Stimulated activated CD4-positive, alpha-beta T cell treated with anti-CD3 and anti-CD28 coated beads, Interleukin-12 subunit alpha, Interleukin-12 subunit beta, amount 100 ng/mL, for 4 hours (primary cell): Measurements from ENCODE around the gene GRPR.
"Not testable (repeated sequence)": the region's sequence is repeated elsewhere in the genome, so short reads cannot be mapped to it uniquely, and the experiment has no call there.

Experiments
- DNase-seq: peaks from one replicate; pipeline ENCODE4 v3.0.0-alpha.2; 2020

Gene GRPR

DNA sequence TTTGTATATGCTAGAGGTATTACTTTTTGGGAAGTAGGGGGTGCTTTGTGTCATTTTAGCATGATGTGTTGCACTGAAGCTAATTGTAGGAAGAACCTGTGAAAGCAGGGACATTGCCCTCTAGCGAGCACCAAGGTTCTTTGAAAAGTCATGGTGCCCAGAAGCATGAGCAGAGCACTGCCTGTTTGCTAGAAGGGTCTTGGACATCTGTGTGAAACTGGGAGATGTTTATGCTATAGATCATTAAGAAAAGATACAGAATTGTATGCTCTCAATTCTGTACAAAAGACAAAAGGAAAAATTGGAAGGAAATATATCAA, 14.7 kb downstream of the GRPR start:
- no peak for DNase-seq

DNA sequence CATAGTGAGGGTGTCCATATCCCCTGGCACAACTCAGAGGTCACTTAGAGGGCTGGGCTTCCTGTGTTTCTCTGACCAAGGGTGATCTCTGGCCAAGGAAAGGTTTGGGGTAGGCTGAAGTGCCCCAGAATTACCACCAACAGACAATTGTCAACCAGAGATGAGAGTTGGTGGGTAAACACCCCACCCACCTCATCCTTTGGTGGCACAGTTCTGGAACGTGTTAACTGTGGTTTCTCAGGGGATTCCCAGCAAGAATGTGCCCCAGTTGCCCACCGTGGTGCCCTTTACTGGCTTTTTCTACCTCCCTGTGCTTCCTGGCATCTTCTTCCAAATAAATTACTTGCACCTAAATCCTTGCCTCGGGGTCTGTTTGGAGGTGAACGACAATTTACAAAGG, 17.1 kb downstream of the GRPR start:
- no peak for DNase-seq

DNA sequence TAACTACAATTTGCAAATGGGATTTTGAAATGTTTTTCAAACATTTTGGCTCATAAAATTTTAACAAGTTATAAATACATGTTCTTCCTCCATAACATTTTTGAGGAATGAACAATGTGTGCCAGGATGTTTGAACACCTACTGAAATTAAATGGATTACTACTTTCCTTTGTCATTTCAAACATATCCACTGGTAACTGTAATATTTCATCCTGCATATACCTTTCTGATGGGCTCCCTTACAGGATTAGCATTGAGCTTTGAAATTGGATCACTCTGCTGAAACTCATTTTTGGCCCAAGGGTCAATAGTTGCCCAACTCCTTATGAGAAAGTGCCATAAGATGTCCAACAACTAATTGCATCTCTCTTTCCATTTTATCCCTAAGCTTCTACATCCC, 17.6 kb downstream of the GRPR start:
- DNase-seq = no peak

DNA sequence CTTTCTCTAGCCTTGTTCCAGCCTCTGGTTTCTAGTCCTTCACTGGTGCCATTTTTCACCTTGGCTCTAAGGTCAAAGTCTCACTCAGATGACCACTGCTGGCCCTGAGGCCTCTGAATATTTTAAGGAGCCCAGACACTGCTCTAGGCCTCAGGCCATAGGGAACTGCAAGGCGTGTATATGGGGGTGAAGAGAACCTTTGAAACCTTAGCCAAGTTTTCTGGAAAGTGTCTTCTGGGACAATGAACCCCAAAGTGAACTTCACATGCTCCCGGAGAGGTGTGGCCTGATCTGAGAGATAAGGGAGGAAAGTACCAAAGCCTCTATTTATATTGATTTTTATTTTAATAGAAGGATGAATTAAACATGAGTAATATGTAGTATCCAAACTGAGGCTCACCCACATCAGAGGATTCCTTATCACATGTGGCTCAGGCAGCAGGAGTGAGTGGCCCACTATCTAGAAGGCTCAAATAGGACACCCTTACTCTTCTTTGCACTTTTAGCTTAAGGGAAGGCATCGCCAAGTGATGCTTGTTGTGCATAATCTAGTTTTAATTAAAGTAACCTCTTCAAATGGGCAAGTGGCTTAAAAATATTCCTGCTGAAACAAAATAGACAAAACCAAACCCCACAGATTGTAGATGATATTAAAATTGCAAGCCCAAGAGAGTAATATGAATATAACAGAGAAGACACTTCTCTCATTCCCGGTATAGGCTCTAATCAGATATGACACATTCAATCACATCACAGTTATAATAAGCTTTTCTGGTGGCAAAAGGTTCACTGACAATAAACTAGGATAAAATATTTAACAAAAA, 18.3 kb downstream of the GRPR start:
- no peak for DNase-seq

DNA sequence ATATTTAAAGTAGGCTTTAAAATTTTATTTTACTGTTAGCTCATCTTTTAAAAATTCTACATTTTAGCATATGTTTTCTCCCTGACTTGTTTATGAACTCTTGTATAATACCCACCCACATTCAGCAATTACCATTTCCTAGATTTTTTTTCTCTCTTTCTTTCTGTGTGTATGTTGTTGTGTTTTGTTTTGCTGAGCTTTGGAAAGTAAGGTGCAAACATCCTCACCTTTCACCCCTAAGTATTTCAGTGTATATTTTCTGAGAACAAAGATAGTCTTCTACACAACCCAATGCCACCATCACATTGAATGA, 18.8 kb downstream of the GRPR start:
- DNase-seq = no peak

DNA sequence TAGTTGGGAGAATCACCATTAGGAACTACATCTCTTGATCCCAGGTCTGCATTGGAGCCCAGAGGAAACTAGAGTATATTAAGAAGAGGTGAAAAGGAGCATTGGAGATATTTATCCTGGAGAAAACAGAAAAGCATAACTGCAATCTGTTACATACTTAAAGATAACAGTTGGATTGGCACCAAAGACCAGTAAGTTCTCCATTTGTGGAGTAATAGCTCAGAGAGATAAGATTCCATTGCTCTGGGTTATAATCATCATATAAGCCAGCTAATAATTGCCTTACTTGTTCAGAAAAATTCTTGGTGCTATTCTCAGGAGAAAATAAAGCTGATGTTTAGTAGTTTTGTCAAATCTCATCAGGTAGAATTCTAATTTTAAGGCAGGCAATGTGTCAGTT, 20.6 kb downstream of the GRPR start:
- DNase-seq = no peak

DNA sequence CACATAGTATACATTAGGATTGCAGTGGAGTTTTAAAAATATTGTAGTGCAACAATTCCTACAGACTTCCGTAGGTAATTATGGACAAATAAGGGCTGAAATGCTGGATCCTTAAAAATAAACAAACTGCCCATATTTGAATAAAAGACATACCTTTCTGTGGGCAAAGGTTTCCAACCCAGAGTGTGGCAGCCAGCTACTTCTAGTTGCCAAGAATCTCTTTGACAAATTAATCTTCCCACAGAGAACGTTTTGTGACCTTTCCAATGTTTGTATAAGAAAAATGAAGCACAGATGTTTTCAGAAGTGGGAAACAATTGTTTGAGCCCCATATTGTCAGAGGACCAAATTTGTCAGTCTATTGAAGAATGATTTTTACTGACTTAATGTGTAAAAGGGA, 21.1 kb downstream of the GRPR start:
- DNase-seq = no peak

DNA sequence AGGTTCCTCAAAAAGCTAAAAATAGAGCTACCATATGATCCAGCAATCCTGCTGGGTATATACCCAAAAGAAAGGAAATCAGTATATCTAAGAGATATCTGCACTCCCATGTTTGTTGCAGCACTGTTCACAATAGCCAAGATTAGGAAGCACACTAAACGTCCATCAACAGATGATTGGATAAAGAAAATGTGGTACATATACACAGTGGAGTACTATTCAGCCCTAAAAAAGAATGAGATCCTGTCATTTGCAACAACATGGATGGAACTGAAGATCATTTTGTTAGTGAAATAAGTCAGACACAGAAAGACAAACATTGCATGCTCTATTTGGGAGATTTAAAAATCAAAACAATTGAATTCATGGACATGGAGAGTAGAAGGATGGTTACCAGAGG, 21.7 kb downstream of the GRPR start:
- not testable (repeated sequence) for DNase-seq

DNA sequence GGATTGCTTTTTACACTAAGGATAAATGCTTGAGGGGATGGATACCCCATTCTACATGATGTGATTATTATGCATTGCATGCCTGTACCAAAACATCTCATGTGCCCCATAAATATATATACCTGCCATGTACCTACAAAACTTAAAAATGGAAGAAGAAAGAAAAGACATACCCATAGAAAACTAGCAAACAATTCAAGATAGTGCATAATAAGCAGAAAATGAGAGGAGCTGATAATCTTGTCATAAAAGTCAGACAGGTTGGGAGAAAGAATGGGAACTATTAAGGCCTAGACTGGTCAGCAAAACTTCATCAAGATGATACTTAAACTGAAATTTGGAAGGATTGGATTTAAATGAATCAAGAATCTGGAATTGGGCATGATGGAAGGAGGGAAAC, 22.3 kb downstream of the GRPR start:
- DNase-seq = no peak

DNA sequence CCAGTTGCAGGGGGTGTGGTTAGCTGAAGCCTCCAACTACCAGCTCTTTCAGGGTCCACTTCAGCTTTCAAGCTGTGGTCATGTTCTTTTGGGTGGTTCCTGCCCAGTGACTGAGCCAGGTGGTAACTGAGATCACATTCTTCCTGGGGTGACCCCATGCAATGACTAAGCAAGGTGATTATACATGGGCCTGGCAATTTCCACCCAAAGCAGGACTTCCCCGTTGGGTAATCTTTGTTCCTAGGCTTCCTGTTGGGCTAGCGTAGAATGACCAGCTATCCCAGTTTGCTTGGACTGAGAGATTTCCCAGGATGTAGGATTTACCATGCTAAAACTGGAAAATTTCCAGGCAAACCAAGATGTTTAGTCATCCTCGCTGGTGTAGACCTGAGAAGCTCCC, 25.5 kb downstream of the GRPR start:
- DNase-seq = no peak

DNA sequence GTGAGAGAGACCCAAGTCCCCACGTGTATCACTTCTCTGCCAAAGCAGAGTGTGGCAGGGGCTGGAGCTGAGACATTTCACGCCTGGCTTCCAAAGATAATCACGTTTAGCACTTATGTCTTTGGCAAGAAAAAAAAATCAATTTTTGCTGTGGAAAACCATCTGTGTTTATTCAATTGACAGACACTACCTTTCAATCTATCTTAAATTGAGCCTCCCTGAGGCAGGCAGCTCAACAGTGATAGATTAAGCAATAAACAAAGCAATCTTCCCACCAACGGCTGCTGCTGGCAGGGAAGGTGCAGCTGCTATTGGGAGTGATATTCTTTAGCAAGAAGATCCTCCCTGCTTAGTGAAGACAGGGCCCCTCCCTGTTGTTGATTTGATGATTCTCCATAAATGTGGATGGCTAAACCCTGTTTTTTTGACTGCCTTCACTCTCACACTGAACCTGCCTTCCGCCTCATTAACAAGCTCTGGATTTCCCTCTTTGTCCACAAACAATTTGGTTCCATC, 32.3 kb downstream of the GRPR start:
- no peak for DNase-seq

DNA sequence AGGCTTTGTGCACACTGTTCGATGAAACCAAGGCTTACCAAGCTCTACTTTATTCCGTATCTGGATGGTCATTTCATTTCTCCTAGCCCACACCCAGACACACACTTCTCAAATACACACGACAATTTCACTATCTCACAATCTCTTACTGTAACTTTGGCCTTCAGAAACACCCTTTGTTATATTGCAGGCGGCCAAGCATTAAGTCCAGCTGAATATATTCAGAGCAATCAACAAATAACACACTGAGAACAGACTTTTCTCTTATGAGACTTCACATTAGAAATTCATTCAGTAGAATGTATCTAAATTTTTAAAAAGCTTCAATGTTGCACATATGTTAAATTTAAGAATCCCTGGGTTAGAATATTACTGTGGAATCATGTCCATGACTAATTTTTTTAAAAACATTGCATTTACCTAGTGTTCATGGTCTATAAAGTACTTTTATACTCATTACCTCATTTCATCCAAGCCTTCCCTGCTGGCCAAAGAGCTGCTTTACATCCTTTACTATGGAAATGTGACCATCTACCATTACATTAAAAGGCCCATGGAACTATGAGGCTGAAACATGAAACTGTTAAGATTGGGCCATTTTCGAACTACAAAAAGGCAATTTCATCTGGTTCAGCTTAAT, 33.4 kb downstream of the GRPR start:
- DNase-seq = no peak

DNA sequence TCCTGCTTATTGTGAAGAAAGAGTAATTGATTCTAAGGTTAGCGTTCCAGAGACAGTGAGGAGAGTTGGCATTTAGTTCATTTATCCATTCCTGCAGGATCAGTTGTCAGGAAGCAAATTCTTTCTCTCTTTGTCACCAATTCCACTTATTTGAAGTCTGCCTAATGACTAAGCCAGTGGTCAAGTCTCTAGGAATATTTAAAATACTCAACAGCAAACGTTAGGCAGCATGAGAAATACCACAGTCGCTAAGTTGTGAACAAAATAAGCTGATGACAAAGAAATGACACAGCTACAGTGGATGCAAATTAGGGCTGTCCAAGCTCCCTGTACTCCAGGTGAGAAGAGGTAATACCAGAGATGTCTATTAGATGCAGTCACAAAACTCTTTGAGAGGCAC, 37.4 kb downstream of the GRPR start:
- no peak for DNase-seq

DNA sequence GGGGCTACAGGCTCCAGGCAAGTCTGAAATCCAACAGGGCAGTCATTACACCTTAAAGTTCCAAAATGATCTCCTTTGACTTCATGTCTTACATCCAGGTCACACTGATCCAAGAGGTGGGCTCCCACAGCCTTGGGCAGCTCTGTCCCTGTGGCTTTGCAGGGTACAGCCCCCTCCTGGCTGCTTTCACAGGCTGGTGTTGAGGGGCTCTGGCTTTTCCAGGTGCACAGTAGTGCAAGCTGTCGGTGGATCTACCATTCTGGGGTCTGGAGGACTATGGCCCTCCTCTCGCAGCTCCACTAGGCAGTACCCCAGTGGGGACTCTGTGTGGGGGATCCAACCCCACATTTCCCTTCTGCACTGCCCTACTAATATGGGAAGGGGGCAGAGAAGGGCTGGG, 37.8 kb downstream of the GRPR start:
- DNase-seq = not testable (repeated sequence)

DNA sequence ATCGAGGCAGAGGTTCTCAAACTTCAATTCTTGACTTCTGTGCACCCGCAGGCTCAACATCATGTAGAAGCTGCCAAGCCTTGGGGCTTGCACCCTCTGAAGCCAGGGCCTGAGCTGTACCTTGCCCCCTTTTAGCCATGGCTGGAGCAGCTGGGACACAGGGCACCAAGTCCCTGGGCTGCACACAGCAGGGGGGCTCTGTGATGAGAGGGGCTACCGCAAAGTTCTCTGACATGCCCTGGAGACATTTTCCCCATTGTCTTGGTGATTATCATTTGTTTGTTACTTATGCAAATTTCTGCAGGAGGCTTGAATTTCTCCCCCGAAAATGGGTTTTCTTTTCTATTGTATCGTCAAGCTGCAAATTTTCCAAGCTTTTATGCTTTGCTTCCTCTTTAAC, 39.0 kb downstream of the GRPR start:
- no peak for DNase-seq

DNA sequence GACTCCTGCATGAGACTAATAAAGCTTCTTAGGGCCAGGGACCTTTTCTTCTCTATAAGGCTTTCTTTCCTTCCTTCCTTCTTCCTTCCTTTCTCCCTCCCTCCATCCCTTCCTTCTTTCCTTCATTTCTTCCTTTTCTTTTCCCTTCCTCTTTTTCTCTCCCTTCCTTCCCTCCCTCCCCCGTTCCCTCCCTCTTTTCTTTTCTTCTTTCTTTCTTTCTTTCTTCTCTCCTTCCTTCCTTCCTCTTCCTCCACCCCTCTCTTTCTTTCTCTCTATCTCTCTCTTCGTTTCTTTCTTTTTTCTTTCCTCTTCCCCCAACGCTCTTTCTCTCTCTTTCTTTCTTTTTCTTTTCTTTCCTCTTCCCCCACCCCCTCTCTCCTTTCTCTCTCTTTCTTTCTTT, 41.4 kb downstream of the GRPR start:
- no peak for DNase-seq

DNA sequence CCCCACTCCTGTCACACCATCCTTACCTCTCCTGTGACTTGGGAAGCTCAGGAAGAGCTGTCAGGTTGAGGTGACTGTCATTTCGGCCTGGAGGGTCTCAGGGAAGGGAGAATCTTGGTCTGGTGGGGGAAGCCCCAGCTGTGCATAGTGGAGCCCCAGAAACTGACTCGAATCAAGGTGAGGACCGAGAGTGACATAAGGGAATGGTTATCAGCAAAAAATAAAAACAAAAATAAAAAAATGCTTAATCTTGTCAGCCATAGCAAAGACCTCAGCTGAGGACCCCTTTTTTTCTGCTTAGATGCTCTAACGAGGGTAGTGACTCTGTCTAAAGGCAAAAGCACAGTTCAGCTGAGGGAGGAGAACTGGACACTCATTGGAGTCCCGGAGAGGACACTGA, 43.8 kb downstream of the GRPR start, which contains the start of gene MAGEB17:
MAGEB17 (plus strand) TSS at position 301 of the 400 bp plus-strand sequence. CDS start 2,902 bp downstream, outside the sequence.
- no peak for DNase-seq

DNA sequence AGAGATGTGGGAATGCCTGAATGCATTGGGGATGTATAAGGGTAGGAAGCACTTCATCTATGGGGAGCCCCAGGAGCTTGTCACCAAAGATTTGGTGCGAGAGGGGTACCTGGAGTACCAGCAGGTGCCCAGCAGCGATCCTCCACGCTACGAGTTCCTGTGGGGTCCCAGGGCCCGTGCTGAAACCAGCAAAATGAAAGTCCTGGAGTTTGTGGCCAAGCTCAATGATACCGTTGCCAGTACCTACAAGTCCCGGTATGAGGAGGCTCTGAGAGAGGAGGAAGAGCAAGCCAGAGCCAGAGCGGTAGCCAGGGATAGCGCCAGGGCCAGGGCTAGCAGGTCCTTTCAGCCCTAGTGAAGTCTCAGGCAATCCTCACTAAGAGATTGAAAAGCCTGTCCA, 47.7 kb downstream of the GRPR start:
- no peak for DNase-seq

DNA sequence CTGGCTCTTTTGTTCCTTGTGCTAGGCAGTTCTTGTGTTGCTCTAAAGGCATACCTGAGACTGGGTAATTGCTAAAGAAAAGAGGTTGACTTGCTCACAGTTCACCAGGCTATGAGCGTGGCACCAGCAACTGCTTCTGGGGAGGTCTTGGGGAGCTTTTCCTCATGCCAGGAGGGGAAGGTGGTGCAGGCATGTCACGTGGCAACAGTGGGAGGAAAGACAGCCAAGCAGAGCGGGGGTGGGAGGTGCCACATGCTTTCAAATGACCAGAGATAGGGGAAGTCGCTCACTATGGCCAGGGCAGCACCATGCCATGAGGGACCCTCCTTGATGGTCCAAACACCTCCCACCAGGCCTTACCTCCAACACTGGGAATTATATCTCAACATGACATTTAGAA, 48.6 kb downstream of the GRPR start:
- no peak for DNase-seq

DNA sequence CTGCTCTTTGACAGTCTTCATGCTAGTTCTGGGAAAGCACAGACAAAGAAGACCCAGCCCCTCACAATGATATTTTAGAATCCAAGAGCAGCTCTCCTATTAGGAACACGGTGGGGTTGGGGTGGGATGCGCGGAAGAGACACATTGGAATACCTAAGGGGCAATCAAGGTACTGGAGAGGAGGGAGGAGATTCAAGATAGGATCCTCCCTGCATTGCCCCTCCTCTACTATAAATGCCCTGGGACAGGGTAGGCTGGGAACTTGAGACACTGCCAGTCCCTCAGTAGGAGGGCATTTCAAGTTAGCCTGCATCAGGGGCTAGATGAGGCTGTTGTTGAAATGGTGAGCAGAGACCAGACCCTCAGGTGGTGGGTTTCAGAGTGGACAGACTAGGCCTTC, 49.0 kb downstream of the GRPR start:
- no peak for DNase-seq

DNA sequence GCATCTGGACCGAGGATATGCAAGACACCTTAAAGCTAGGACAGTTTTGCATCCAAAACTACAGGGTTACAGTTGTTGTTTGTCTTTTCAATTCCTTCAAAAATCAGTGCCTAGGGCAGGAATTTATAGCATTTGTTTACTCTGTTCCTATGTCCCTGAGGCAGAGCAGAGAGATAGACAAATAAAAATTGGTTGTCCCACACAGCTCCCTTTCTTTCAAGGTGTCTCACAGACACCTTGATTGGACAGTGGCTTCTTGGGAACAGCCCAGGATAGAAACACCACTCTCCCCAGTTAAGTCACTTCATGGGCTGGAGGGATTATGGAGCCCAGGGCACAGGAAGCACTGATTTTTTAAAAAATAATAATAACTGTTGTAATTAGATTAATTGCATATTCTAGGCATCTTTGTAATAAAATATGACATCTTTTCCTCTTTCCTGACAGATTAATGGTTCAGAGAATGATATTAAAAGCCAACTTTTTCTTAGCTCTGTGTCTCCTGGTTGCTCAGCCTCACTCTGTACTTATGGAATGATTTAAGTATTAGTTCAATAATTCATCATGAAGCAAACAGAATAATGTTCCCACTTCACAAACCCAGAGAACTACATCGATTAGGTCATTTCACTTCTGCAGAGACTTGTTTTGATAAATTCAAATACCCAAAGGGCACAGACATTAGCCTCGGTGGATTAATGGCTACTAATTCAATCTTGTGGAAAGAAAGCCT, 52.1 kb downstream of the GRPR start:
- DNase-seq = no peak

DNA sequence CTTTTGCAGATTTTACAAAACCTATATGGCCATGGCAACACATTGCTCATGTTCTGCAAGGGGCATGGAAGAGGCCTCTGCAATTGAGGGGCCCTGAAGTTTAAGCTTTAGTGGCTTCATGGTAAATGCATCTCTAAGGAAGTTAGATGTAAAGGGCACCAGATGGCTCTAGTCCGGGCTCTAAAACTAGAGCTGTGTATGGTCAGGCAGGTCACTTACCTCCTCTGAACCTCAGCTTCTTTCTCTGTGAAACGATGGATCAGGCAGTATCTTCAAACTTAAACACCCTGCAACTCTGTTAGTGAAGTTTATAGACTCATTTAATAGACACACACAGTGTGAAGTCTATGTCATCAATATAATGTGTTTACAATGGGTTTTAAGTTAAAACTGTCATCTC, 53.9 kb downstream of the GRPR start:
- no peak for DNase-seq

DNA sequence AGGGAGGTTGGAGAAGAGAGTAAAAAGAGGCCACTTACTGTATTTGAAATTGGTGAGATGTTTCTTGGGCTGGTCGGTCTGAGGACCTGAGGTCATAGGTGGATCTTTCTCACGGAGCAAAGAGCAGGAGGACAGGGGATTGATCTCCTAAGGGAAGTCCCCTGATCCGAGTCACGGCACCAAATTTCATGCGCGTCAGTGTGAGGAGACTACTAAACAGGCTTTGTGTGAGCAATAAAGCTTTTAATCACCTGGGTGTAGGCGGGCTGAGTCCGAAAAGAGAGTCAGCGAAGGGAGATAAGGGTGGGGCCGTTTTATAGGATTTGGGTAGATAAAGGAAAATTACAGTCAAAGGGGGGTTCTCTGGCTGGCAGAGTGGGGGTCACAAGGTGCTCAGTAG, 60.5 kb downstream of the GRPR start:
- DNase-seq = not testable (repeated sequence)

DNA sequence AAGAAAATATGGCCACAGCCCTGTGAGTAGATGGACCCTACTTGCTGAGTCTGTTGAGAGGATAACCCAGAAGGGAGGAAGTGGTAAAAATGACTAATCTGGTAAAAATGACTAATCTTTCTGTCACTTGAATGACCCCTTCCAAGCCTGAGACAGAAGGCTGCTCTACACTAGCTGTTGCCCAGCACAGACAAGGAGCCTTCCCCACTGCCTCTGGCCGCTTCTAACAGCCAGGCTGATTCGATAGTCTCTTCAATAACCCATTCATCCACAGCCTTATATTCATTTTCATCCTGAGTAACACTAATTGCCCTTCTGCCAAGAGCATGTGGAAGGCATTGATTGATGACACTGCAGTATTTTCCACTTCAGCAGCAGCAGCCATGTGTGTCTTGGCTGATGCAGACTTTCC, 62.4 kb downstream of the GRPR start:
- no peak for DNase-seq
